Measurements from ENCODE around the gene AGBL1. TPM values are rescaled to one million over a fixed set of nuclear protein-coding genes. Genes with fewer than 3 reads are reported as not detected.

AGBL1 gene
- total RNA-seq, 2 donors from 2014 or later: not detected

GRCh38 chr15:86317384-86317740 lies 237.7 kb downstream of the AGBL1 start:
- Histone ChIP-seq H3K9me3 (no peaks in the 10 kb centered on the region), H3K4me3 (no peak overlapping the region), H3K27me3 (no peaks in the 10 kb centered on the region), H3K27ac (no peak overlapping the region), H3K36me3 (replicated peaks in 1 of 2; ENCODE audit: insufficient read depth in 1 of 2, low read depth in 2 of 2) (no peaks in the 10 kb centered on the region), H3K4me1 (no peaks in the 10 kb centered on the region)
- intact Hi-C loops (cut with DNase I): no loop called here
- no peak for ATAC-seq
- peak in 1 of 4 donors; percentile 6 for DNase-seq
- 36 to 58% methylated on average over 4 of the region's 4 CpGs for WGBS, 2 donors
- TF ChIP-seq POLR2A (IDR thresholded peaks at IDR 0.05) (no peak), CTCF (IDR thresholded peaks at IDR 0.05) (no peak)

GRCh38 chr15:86322629-86323028 lies 243.0 kb downstream of the AGBL1 start:
- Histone ChIP-seq H3K36me3 (replicated peaks in 1 of 2; ENCODE audit: insufficient read depth in 1 of 2, low read depth in 2 of 2) (no peaks in the 10 kb centered on the region), H3K27ac (no peak overlapping the region), H3K27me3 (no peaks in the 10 kb centered on the region), H3K4me3 (no peak overlapping the region), H3K4me1 (no peaks in the 10 kb centered on the region), H3K9me3 (no peaks in the 10 kb centered on the region)
- ATAC-seq (no peak), DNase-seq (no peak)
- WGBS, 2 donors: 19 to 33% methylated on average over 1 of the region's 1 CpG
- TF ChIP-seq CTCF (IDR thresholded peaks at IDR 0.05) (no peak), POLR2A (IDR thresholded peaks at IDR 0.05) (no peak)
- intact Hi-C loops (cut with DNase I): no loop called here

- Histone ChIP-seq H3K9me3 (peaks cover 0 to 21% (median 5%) of the 10 kb centered on the region in 3 donors), H3K4me1 (no peaks in the 10 kb centered on the region), H3K36me3 (replicated peaks in 1 of 2; ENCODE audit: insufficient read depth in 1 of 2, low read depth in 2 of 2) (no peaks in the 10 kb centered on the region), H3K4me3 (no peak overlapping the region), H3K27me3 (no peaks in the 10 kb centered on the region), H3K27ac (no peak overlapping the region)
- ATAC-seq (no peak), DNase-seq (no peak)
- TF ChIP-seq CTCF (IDR thresholded peaks at IDR 0.05) (no peak), POLR2A (IDR thresholded peaks at IDR 0.05) (no peak)
- WGBS, 2 donors: 33 to 43% methylated on average over 2 of the region's 2 CpGs
- intact Hi-C loops (cut with DNase I): no loop called here
These were observed 247.7 kb downstream of the AGBL1 start for GRCh38 chr15:86327230-86327865.

GRCh38 chr15:86328658-86329057 lies 249.0 kb downstream of the AGBL1 start:
- TF ChIP-seq POLR2A (IDR thresholded peaks at IDR 0.05) (no peak), CTCF (IDR thresholded peaks at IDR 0.05) (no peak)
- ATAC-seq: no peak
- intact Hi-C loops (cut with DNase I): no loop called here
- Histone ChIP-seq H3K27ac (no peak overlapping the region), H3K4me3 (no peak overlapping the region), H3K4me1 (no peaks in the 10 kb centered on the region), H3K9me3 (peaks cover 0 to 21% (median 5%) of the 10 kb centered on the region in 3 donors), H3K27me3 (no peaks in the 10 kb centered on the region), H3K36me3 (replicated peaks in 1 of 2; ENCODE audit: insufficient read depth in 1 of 2, low read depth in 2 of 2) (no peaks in the 10 kb centered on the region)
- WGBS, 2 donors: 46 to 68% methylated on average over 2 of the region's 2 CpGs
- DNase-seq: no peak
